Endothelial cell of hepatic sinusoid (primary cell): ENCODE data around the gene TRIM67.

ENCODE experiments used
- in situ Hi-C: cut with HindIII; loops from 2 replicates; pipeline ENCODE4 v1.10.0; 2017; ENCODE audit warnings: low sequenced_read_pairs

The TRIM67 gene

DNA sequence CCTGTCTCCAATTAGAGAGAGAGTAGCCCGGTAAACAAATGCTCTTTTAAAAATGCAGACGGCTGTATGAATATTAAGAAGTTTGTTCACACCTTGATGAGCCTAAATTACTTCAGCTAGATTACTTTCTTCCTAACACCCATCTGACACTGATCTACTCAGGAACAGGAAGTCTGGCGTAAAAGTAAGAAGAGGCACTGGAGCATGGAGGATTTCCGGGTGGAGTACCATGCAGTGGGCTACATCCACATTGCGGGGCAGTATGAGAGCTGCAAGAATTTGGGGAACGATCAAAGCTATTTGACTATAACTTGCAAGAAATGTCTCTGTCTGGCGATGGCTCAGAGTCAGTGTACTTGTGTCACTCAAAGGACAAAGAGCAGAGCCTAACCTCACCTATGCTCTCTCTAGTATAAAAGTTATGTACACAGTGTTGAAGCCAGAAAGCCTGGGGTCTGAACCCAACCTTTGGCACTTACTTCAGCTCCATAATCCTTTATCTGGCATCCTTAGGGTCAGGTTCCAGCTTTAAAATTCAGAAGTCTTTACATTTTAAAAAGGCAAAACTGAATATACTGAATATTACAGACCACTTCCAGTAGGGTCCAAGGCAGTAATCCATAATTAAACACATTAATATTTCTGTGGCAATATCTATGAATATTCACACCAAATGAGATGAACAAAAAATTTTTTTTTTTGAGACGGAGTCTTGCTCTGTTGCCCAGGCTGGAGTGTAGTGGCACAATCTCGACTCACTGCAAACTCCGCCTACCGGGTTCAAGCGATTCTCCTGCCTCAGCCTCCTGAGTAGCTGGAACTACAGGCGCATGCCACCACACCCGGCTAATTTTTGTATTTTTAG lies 71.2 kb downstream of the TRIM67 start:
- in situ Hi-C loops = no loop called here

- in situ Hi-C loops = no loop called here
These were observed 72.0 kb downstream of the TRIM67 start for GRCh38 chr1:231233735-231234417.

GRCh38 chr1:231234506-231234905 lies 72.6 kb downstream of the TRIM67 start:
- in situ Hi-C loops = no loop called here

DNA sequence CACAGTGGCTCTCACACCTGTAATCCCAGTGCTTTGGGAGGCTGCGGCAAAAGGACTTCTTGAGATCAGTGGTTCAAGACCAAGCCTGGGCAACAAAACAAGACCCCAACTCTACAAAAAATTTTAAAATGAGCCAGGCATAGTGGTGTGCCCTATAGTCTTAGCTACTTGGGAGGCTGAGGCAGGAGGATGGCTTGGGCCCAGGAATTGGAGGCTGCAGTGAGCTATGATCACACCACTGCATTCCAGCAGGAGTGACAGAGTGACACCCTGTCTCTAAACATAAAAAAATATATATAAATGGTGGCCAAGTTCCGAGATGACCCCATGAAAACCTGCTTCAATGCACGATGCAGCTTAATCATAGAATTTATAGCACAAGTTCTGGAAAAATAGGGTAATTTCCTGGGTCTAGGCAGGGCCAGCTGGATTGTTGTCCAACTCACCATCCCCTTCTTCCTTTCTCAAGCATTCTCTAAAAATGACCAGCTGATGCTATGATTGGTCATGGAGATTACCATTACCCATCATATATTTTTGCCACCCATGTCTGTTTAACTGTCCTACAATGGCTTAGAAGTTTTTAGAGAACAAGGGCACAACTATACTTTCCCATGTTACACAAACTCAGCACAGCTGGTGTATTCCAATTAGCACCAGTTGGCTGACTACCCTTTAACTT lies 73.8 kb downstream of the TRIM67 start:
- in situ Hi-C loops = no loop called here

DNA sequence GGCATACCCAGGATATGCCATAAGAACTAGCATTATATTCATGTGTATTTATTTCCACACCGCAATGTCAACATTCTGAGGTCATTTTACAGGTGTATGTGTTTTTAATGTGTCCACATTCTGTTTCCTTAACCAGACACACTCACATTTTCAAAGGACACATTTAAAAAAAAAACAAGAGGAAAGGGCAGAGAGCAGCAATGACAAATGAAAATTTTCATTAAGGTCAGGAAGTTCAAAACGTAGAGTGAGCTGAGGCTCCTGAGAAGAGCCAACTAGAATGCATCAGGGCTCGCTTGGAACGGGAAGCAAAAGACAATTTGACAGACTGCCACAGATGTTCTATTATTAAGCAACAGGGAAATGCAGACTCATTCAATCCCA lies 74.3 kb downstream of the TRIM67 start:
- in situ Hi-C loops = no loop called here

- in situ Hi-C loops = no loop called here
These were observed 75.1 kb downstream of the TRIM67 start for GRCh38 chr1:231236938-231237337.

GRCh38 chr1:231238298-231238697 lies 76.4 kb downstream of the TRIM67 start:
- in situ Hi-C loops = no loop called here

DNA sequence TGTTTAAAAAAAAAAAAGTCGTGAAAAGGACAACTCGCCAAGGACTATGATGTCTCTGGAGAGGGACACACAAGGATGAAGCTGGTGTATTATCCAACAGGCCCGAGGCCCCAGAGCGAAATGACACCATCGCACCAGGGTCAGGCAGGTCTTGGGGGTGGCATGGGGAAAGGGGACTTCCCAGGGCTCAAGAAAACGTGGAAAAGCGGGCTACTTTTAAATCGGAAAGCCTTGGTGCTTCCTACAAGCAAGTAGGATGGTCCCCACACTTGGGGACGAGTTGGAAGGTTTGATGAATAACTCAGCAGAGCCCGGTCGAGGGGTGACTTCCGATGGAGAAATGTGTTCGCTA lies 78.6 kb downstream of the TRIM67 start:
- in situ Hi-C loops = no loop called here

DNA sequence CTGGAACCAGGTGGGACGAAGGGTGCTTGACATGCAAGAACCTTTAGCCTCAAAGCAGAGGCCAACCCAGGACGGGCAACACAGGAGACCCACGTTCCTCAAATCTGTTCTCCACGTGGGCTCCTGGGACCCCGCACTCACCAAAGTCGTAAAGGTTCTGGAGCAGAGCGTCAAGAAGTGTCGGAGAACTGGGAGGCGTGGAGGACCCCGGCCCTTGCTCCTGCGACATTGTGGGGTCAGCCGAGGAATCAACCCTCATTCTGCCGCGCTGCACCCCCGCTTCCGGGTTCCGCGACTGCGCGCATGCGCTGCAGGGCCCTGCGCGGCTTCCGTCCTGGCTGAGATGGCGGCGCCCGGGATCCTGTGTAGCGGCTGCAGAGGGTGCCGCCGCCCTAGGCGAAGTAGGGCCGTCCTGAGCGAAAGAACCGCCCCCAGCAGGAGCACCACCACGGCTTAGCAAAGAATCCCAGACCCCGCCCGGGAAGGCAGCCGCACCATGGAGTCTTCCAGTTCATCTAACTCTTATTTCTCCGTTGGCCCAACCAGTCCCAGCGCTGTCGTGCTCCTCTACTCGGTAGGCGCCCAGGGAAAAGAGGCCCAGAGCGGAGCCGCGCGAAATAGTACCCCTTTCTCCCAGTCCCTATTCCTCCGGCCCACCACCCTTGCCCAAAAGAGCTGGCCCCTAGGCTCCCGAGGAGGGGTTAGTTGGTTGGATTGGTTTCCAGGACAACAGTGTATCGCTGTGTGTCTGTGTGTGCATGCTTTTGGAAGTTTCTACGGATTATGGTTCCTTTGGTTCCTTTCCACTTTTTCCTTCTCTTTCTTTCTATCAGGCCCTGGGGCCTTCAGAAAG lies 79.3 kb downstream of the TRIM67 start, which contains the start of gene GNPAT:
GNPAT (plus strand) TSS at position 330 of the 853 bp plus-strand sequence; CDS start at position 497, 167 bp downstream.
- in situ Hi-C loops = no loop called here

GRCh38 chr1:231241750-231242149 lies 79.9 kb downstream of the TRIM67 start:
- in situ Hi-C loops = no loop called here

DNA sequence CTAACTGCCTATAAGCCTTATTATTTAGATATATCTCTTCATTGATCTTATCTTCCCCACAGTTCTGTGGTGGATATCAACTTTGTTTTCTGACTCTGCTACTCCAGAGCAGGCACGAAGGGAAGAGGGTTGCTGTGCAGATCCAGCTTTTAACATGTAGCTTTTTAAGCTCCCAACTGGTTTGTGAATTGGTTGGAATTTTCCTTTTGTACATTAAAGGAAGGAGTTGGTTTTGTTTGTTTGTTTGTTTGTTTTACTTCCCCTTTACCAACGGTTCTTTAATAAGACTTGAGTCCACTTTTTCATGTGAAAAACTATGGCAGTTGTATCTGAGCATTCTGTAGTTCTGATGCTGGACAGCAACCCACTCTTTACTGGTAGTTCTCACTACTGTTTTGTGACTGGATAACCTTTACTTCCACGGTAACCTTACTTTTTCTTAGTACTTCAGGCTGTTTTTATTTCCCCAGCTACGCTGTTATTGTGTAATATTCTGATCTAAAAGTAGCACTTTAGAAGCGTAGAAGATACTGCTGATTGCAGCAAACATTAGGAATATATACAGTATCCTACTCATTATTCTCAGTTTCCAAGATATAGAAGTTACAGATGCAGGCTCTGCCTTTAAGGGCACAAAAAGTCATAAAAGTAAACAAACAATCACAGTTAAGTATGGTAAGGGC lies 80.8 kb downstream of the TRIM67 start:
- in situ Hi-C loops = no loop called here

GRCh38 chr1:231248778-231249177 lies 86.9 kb downstream of the TRIM67 start:
- in situ Hi-C loops = no loop called here

DNA sequence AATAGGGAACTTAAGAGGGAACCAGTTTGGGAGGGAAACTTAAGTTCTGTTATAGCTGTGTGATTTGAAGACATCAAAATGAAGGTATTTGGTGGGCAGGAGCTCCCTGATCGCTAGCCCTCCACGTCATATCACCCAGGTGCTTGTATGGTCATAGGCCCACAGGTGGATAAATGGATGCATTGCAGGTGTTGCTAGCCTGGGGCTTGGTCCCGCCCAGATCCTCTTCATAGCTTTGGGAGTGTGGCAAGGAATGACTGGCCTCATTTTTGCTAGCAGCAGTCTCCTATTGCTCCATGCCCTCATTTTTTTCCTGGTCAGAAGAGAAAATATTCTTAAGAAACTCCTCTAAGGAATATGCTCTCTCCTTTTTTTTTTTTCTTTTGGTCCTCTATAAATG lies 90.5 kb downstream of the TRIM67 start:
- in situ Hi-C loops = no loop called here

- in situ Hi-C loops = no loop called here
These were observed 98.5 kb downstream of the TRIM67 start for GRCh38 chr1:231260351-231260750.

DNA sequence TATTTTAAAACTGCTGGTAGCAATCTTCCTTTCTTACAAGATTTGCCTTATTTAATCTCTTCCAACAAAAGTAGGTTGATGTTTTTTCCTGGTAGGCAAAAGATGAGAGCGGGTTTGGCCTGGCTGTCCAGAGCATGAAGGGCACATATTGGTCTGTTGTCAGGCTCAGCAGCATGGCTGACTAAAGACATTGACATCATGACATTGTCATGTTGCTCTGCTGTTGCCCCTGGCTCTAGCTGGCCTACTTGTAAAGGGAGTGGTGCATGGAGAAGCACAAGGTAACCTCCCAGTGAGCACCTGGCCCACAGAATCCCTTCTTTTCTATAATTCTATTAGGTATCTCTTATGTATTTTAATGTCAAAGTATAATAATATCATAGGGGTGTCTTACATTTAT lies 102.8 kb downstream of the TRIM67 start:
- in situ Hi-C loops = no loop called here

DNA sequence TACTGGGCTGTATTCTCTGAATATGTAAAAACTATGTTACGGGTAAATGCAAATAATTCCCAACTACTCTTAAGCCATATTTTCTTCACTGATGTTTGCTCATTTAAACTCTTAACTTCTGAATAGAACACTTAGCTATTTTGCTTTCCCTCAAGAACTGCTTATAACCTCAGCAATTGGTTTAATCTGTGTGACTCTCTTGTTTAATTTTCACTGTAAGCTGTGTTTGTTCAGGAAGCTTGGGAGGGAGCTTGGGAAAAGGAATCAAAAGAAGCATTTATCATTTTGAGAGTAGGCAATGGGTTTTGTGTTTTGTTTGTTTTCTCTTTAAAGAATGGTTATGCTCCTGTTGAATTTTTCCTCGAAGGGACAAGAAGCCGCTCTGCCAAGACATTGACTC lies 103.5 kb downstream of the TRIM67 start:
- in situ Hi-C loops = no loop called here

DNA sequence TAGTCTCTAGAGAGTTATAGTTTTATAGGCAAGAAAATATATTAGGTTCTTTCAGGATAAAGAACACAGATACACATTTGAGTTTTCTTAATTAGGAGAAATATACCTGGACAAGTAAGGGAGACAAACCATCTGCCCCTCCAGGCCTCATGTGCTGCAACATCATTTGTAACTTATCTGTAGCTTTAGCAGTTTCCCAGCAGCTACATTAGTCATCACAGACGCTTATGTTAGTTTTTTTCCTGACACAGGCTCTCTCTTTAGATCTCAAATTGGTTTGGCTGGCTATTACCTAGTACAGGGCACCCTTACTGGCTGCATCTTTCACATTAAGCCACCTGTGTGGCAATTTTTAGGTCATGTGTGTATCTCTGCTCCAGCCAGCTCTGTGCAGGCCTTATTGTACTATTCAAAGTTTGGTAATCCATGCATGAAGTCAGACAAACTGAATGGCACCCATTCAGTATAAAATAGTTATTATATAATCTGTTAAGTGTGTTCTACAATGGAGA lies 105.0 kb downstream of the TRIM67 start:
- in situ Hi-C loops = no loop called here
